HL-60/S4 treated with phorbol 12-myristate 13-acetate at 8.2 ng/mL for 4 days and 3 days (cell line): ENCODE measurements around the gene SNX25.
"Not testable (repeated sequence)": the region's sequence is repeated elsewhere in the genome, so short reads cannot be mapped to it uniquely, and the experiment has no call there.

Source experiments
- in situ Hi-C: fragments of 300-500 bp; cut with MboI; formaldehyde crosslinking; loops from 2 replicates; pipeline ENCODE4 v1.15.0; 2022; ENCODE audit warnings: low sequenced_read_pairs

The SNX25 gene

DNA sequence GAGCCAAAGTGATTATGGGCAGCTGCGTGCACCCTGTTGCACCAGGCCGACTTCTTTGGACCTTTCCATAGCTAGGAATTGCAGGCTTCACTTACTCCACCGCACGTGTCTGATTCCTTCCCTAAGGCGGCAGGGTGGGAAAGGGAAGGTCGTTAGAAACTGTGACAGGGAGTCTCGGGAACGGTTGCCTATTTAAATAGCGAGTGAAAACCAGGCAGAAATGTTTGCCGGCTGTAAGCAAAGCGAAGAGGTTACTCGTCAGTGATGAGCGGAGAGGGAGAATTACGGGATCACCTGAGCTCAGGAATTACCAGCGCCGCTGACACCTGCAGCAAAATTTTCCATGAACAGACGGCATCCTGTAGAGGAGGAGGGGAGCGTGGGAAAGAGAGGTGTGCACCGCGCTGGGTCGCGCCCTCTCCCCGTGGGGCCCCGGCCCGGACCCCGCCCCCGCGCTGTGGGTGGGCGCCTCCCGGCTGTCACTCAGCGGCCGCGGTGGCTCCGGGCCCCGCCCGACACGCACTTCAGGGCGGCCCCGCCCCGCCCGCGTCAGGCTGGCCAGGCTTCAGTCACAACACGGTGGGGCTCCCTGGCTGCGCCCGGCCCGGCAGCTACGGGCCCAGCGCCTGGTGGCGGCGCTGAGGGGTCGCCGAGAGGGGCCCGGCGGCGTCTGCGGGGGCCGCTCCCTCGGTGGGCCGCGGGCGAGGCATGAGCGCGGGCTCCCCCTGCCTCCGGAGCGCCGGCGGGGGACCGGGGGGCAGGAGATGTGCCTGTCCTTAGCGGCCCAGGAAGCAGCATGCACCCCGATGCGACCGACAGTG is at the start of gene SNX25:
SNX25 (plus strand) TSS at position 568 of the 821 bp plus-strand sequence; CDS start at position 797, 229 bp downstream.
- in situ Hi-C loops, result no loop called here

DNA sequence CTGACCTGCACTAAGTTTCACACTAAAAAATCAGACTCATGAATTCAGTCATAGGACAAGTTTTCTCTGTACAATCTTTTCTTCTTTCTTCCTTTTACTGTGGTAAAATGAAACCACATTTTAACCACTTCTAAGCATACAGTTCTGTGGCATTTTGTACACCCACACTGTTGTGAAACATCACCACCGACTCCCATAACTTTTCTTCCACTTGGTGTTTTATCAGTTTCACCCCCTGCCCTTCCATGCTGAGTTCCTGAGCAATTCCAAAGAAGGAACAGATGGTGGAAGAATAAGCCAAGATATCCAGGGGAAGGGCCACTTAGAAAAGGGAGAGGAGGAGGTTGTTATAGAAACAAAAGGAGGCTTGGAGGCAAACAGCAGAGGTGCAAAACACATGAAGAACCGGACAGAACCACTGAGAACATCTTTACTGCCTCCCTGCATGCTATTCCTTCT is 43.8 kb upstream of the SNX25 start:
- in situ Hi-C loops, result no loop called here

DNA sequence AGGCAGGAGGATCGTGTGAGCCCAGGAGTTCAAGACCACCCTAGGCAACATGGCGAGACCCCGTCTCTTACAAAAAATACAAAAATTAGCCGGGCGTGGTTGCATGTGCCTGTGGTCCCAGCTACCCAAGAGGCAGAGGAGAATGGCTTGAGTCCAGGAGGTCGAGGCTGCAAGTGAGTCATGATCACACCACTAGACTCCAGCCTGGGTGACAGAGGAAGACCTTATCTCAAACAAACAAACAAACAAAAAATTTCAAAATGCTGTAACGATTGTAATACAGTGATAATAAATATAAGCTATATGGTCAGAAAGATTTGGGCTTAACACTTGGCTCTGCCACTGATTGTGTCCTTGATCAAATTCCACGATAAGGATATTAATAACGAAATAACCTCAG is 42.2 kb upstream of the SNX25 start:
- in situ Hi-C loops, result no loop called here

DNA sequence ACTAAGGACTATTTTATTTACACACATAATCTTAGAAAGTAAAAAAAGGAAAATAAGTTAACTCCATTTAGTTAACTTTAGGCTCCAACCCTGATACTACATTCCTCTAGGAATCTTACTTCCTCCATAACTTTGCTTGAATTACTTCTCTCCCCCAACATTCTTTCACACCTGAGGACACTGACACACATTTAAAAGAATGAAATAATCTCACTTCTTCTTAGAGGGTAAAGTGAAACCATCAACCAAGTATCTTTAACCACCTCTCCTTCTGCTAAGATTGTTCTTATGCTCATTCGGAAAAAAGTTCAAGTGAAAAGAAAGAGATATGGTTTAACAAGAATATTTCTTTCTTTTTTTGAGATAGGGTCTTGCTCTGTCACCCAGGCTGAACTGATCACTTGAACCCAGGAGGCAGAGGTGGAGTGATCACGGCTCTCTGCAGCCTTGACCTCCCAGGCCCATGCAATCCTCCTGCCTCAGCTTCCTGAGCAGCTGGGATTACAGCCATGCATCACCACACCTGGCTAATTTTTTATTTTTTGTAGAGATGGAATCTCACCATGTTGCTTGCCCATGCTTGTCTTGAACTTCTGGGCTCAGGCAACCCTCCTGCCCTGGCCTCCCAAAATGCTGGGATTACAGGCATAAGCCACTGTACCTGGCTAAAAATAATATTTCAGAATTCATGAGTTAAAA is 37.9 kb upstream of the SNX25 start:
- in situ Hi-C loops, result no loop called here

DNA sequence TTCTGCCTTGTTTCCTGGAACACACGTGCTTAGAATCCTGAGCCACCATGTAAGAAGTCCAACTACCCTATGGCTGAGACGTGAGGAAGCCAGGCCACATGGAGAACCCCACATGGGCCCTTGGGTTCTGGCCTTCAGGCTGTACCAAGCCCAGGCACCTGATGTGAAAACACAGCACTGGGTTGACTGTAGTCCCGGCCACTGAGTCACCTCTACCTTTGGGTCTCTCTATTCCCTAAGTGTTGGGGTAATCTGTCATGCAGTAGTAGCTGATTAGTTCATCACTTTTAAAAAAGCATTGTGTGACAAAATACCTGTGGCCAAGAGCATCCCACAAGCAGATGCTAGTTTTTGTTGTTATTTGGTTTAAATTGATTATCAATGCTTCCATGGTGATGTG is 29.9 kb upstream of the SNX25 start:
- in situ Hi-C loops, result no loop called here

DNA sequence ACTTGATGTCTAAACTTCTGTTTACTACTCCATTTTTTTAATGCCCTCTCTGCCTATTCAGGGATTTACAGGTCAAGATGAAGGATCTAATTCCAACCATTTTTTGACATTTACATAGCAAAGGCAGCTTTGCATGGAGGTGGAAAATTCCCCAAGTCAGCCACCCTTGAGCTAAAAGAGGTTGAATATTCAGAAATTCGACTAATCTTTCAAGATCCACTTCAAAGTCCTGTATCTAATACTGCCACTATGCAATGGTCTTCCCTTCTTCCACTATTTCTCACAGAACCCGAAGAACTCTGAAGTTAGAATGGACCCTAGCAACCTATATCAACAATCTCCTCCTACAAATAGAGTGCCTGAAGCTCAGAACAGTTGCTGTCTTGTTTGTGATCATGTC is 27.2 kb upstream of the SNX25 start:
- in situ Hi-C loops, result no loop called here

DNA sequence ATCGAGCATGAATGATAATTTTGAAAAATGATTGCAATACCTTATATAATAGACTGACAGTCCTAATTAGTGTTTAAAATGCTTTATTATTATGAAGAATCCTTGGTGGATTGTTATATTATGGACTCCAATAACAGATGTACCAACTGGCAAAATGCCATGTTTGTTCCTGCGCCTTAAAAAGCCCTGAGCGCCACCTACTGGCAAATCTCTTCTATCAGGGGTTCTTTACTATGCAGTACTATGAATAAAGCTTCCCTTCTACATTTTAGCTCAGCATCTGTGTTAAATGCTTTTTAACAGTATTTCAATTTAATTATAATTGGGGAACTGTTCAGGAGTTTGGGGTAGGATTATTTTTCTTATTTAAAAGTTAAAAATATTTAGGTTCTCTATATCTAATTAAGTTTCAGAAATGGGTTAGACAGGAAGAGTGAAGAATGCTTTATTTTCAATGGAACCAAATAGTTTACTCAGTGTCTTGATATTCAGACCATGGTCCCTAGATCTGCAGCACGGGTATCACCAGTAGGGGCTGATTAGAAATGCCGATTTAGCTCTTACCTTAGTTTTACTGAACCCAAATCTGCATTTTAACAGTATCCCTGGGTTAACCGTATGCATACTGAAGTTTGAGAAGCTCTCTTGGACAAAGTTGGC is 25.6 kb upstream of the SNX25 start:
- in situ Hi-C loops, result no loop called here

DNA sequence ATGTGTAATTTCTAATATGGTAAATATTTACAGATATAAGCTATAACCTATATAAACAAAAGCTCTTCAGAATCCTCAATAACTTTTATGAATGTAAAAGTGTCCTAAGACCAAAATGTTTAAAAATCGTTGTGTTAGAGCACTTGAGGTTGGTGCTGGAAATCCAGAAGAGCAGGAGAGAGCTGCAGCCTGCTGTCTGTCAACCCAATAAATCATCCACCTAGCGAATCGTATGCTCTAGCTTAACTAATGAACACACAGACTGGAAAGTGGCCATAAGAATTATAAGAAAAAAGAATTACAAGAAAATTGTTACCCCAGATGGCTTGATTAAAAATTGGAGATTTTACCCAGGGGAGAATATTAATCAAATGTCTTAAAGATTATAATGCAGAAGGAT is 22.6 kb upstream of the SNX25 start:
- in situ Hi-C loops, result no loop called here

DNA sequence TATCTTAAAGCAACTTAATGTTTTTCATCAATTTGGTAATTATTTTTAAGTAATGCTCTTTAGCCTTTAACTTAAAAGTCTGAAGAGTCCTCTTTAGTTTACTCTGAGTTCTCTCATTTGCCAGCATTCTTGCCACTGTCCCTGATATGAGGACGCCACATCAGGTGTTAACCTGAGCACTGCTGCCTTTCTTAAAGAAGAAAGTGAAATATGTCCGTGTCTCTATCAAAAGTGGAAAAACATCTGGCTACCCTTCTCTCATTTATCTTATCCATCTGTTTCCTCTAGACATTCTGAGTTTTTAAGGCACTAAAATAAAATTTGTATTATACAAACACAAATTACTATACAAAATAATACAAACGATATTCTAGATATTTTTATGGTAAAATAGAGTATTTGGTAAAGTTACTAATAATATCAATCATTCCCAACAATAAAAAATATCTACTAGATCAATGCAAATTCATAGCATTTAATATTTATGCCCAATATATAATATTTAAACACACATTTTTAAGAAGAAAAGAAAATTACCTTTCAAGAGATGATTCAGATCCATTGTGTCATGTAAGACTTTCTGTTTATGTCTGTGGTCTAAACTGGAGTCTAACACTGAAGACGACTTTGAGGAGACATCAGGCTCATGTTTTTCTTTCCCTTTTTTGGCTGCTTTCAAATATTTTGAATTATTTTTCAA is 19.6 kb upstream of the SNX25 start:
- in situ Hi-C loops, result no loop called here

DNA sequence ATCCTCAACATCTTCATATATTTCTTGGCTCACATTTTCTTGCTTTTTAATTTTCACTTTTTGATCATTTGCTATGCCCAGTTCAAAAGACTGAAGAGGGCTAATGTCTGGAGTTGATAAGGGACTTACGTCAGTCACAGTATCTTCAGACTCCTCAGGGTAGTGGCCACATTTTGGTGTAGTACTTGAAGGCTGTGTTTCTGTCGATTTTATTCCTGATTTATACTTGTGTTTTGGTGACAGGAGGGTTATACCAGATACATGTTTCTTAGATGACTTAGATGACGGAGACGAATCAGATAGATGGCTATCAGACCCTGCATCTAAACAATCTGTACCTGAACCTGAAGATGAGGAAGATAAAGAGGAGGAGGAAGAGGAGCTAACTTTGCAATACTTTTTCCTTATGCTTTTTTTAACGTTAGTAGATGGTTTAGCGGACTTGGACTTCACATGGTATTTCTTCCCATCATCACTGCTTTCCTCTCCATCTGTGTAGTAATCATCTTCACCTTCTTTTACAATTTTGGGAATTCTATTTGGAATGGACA is 19.0 kb upstream of the SNX25 start:
- in situ Hi-C loops, result no loop called here

DNA sequence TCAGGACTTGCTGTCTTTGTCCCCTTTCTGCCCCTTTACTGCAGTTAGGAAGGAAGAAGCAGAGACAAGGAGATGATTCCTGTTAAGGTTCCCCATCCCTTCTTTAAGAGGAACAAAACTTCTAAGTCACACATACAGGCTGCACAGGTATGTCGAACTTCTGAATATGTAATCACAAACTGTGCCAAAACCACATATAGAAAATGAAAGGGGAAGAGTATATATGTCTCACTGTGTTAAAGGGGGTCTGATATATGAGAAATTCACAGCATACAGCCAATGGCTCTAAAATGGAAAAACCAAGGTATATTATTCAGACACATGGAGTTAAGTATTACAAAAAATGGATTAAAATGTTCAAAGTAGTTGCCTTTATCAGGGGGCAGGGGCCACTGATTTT is 17.3 kb upstream of the SNX25 start:
- in situ Hi-C loops, result no loop called here

DNA sequence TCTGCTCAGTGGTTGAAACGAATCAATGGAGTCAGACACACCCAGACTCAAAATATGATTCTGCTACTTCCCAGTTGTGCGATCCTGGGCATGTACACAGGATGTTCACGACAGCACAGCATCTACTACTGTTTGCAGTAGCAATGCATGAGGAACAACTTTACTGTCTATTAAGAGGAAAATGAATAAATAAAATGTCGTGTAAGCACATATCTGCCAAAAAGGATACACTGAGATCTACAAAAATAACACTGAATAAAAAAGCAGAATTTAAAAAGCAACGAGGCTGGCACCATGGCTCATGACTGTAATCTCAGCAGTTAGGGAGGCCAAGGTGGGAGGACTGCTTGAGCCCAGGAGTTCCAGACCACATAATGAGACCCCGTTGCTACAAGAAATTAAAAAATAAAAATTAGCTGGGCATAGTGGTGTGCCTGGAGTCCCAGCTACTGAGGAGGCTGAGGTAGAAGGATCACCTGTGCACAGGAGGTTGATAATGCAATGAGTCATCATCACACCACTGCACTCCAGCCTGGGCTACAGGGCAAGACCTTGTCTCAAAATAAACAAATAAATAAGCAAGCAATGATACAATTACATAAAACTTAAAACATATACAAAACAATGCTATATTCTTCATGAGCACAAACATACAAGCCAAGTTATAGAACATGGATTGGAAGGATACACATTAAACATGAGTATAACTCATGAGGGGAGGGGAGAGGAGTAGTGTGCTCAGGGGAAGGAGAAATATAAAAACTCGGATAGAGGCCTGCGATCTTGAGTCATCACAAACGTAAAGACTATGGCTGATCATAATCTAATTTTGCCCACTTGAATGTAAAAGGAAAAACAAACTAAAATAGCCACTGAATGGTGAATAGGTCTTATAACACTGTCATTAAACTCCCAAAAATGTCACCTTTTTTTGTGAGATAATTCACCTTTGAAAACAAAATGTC is 14.2 kb upstream of the SNX25 start:
- in situ Hi-C loops, result no loop called here

DNA sequence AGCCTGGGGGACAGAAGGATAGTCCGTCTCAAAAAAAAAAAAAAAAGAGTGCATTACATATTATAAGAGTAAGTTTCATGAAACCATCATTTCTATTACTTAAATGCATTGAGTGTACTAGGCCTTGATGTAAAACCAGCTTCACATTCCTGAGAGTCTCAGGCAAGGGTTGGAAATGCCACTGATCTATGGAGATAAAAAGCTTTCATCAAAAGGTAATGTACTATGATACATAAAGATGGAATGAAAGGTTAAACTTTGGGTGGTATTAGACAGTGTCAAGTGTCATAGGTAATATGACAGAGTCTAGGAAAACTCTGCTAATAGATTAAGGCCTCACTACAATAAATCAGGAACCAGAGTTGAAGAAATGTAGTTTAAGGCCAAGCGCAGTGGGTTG is 13.0 kb upstream of the SNX25 start:
- in situ Hi-C loops, result no loop called here

DNA sequence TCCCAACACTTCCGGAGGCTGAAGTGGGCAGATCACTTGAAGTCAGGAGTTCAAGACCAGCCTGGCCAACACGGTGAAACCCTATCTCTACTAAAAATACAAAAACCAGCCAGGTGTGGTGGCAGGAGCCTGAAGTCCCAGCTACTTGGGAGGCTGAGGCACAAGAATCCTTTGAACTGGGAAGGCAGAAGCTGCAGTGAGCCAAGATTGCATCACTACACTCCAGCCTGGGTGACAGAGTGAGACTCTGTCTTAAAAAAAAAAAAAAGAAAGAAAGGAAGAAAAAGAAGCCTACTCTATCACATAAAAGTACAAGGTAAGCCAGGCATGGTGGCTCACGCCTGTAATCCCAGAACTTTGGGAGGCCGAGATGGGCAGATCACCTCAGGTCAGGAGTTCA is 11.2 kb upstream of the SNX25 start:
- in situ Hi-C loops, result not testable (repeated sequence)

DNA sequence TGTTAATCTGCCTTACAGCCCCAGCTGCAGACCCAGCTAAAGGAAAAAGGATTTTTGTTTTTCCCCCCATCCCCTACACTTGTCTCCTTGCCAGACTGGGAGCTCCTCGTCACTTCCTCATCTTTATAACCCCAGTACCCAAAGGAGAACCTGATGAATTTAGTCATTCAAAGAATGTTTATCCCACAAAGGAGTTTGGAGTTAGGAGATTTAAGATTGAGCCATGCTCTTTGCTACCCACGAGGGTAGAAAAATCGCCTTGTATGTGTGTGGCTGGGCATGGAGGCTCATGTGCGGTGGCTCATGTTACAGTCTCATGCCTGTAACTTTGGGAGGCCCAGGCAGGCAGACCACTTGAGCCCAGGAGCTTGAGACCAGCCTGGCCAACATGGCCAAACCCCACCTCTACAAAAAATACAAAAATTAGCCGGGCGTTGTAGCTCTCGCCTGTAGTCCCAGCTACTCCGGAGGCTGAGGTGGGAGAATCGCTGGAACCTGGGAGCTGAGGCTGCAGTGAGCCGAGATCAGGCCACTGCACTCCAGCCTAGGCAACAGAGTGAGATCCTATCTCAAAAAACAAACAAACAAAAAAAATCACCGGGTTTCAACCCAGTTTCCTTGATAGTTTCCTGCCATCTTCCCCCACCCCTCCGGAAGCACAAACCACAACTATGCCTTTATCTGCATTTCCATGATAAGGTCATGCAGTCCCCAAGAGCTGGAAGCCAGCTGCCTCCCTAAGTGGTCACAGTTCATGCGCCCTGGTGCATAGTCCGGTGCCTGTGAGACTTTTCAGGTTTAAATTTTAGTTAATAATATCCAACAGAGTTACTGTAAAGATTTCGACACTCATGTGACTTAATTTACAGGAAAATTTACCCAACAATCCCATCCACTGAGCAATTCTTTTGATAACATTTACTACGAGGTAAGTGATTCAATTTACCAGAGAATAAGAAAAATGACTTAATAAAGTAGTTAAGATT is 7.1 kb upstream of the SNX25 start:
- in situ Hi-C loops, result no loop called here

DNA sequence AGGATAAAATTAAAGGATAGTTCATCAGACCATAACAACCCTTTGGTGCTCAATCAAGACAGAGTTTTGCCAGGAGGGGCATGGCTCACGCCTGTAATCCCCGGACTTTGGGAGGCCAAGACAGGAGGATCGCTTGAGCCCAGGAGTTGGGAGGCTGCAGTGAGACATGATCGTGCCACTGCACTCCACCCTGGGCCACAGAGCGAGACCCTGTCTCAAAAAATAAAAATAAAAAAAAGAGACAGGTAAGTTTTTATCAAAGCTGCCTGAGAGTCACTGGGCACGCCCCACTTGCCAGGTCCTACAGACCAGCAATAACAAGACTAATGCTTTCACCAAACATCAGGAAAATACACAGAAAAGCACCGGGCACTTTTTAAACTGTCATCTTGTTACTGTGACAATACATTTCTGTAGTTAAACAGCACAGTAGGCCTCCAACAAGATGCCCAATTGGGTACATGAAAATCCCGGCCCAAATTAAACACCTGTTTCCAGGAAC is 6.4 kb upstream of the SNX25 start:
- in situ Hi-C loops, result no loop called here

DNA sequence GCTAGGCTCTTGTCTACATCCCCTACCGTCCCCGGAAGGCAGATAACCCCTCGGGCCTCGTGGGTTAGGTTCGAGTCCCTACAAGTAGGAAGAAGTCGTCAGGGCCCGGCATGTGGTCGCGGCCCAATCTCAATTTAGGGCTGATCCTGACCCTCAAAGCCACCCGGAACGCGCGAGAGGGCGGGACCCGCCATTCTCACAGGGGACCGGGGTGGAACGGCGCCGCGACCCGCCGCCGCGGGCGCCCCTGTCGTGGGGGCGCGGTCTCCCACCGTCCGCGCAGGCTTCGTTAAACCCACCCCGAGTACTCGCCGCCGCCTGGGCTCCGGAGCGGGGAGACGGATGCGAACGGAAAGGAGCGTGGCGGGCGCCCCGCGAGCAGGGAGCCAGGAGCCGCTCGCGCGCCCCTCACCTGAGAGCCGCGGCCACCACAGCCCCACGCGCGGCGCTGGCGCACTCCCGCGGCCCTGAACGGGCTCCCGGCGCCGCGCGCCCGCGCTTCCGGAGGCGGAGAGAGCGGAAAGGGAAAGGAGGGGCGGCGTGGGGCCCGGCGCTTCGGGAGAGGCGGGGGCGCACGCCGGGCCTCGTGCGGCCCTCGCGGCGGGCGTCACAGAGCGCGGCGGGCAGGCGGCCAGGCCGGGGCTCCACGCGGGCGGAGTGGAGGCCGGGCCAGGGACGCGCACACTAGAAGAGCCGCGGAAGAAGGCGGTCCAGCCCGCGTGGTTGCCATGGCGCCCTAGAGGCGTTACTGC is 5.7 kb upstream of the SNX25 start, which contains the start of gene CFAP97:
CFAP97 (minus strand) TSS at position 515 of the 752 bp plus-strand sequence. CDS start 12,804 bp downstream, outside the sequence.
- in situ Hi-C loops, result no loop called here
